Fibroblast of skin of right biceps (primary cell): Measurements from ENCODE around the gene ASTN1.

Experiments
- DNase-seq: peaks from one replicate; pipeline ENCODE4 v3.0.0-alpha.2; 2013

The ASTN1 gene

DNA sequence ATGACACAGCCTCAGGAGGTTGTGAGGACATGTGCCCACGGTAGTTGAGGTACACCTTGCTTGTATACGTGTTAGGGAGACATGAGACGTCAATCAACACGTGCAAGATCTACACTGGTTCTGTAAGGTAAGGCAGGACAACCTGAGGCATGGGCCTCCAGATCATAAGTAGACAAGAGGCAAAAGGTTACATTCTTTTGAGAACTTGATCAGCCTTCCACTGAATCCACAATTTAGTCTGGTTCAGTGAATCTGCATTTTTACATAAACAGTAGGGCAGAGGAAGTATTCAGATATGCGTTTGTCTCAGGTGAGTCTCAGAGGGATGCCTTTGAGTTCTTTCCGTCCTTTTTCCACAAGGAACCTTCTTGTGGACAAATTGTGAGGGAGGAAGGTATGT is 348.9 kb downstream of the ASTN1 start:
- no peak for DNase-seq

DNA sequence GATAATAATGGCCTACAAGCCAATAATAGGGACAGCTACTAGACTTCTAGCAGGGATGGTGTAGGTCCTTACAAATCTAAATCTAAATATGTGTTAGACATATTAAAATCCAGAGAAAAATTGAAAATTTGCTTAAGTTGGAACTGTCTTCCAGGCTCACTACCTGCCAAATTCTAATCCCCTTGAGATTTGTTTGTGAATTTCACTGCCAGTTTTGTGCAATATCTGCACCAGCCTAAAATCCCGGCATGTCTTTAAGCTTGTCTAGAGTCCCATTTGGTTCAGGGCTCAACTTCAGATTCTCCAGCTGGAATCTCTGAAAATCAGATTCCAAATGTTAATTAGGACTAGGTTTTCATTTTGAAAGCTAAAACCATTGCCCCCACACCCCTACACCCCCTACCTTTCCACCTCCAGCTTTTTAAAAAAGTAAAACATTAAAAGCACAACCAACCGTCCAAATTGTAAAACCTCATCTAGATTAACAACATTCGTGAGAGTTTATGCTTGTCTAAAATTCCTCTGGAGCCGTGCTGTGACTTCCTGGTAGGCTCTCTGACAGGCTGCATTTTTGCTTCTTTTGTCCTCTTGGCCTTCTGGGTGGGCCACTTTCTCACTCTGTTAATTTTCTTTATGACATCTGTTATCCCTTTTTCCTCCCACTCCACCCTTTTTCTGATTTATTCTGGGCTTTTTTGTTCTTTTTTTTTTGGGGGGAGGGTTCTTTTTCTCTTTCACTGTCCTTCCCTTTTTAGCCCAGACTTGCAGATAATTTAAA is 352.8 kb downstream of the ASTN1 start:
- DNase-seq: no peak

GRCh38 chr1:176809292-176809691 is 355.2 kb downstream of the ASTN1 start:
- DNase-seq: no peak
